Neural progenitor cell (in vitro differentiated cells): ENCODE results near the gene SPAG9.

Source experiments
- CTCF ChIP-seq: fragments of 200-600 bp; sonication (generic); IDR thresholded peaks from 2 replicates; pipeline ENCODE4 v1.5.1; 2017; ENCODE audit warnings: antibody characterized with exemption, mild to moderate bottlenecking
- EZH2 ChIP-seq: fragments of 200-600 bp; sonication (generic); IDR thresholded peaks from 2 replicates; pipeline ENCODE4 v1.6.1; 2017; ENCODE audit warnings: antibody characterized with exemption, mild to moderate bottlenecking, moderate library complexity
- EZH2phosphoT487 ChIP-seq: fragments of 200-600 bp; sonication (generic); IDR thresholded peaks from 2 replicates; pipeline ENCODE4 v1.6.1; 2017; ENCODE audit warnings: antibody characterized with exemption

- TF ChIP-seq CTCF (no peak), EZH2phosphoT487 (no peak), EZH2 (no peak)
Observed at GRCh38 chr17:50973557-50974494, 146.8 kb downstream of the SPAG9 start.
